ENCODE data around the gene HAUS3.

The HAUS3 gene

GRCh38 chr4:2262944-2263250 is 21.0 kb upstream of the HAUS3 start:
- DNase-seq = no peak

- peak; percentile 99 for DNase-seq
These were observed 20.4 kb upstream of the HAUS3 start for GRCh38 chr4:2262145-2262943.

- DNase-seq = no peak
These were observed 19.9 kb upstream of the HAUS3 start, which contains the start of gene MXD4 for GRCh38 chr4:2261853-2262144. TSS of gene MXD4 (minus strand) at chr4:2262109. CDS start at chr4:2261980, 129 bp downstream.

- DNase-seq = no peak
These were observed 19.4 kb upstream of the HAUS3 start for GRCh38 chr4:2261110-2261852.

- DNase-seq = no peak
These were observed 18.6 kb upstream of the HAUS3 start for GRCh38 chr4:2260344-2261109.

GRCh38 chr4:2259541-2260343 is 17.8 kb upstream of the HAUS3 start:
- DNase-seq = no peak

- DNase-seq = no peak
These were observed 17.2 kb upstream of the HAUS3 start for GRCh38 chr4:2259036-2259540.

- no peak for DNase-seq
These were observed 16.4 kb upstream of the HAUS3 start for GRCh38 chr4:2258091-2259035.

GRCh38 chr4:2257361-2258081 is 15.6 kb upstream of the HAUS3 start:
- DNase-seq = no peak

- no peak for DNase-seq
These were observed 14.9 kb upstream of the HAUS3 start for GRCh38 chr4:2256781-2257191.

- no peak for DNase-seq
These were observed 14.3 kb upstream of the HAUS3 start for GRCh38 chr4:2256156-2256731.

- peak; percentile 11 for DNase-seq
These were observed 13.7 kb upstream of the HAUS3 start for GRCh38 chr4:2255501-2256155.

GRCh38 chr4:2254665-2255500 is 13.0 kb upstream of the HAUS3 start:
- no peak for DNase-seq

GRCh38 chr4:2253160-2254084 is 11.5 kb upstream of the HAUS3 start:
- DNase-seq = no peak

GRCh38 chr4:2252530-2253091 is 10.7 kb upstream of the HAUS3 start:
- DNase-seq = no peak

- no peak for DNase-seq
These were observed 10.0 kb upstream of the HAUS3 start for GRCh38 chr4:2251795-2252529.
